Jurkat, Clone E6-1 (cell line): ENCODE results near the gene MRPL37.

Experiments used
- DNase-seq: peaks from one replicate; pipeline ENCODE4 v3.0.0-alpha.2; 2011; ENCODE audit warnings: low read depth, low spot score
- H3K4me3 ChIP-seq: 2 replicates; pipeline ENCODE4 v1.5.1; 2011; ENCODE audit warnings: mild to moderate bottlenecking, low read length, control low read depth, moderate library complexity

MRPL37 gene

GRCh38 chr1:54255026-54255702 is 55.2 kb downstream of the MRPL37 start:
- no peak for DNase-seq
- no peak overlapping the region for H3K4me3 ChIP-seq

- no peak overlapping the region for H3K4me3 ChIP-seq
- no peak for DNase-seq
These were observed 56.8 kb downstream of the MRPL37 start for GRCh38 chr1:54256522-54257345.

- no peak overlapping the region for H3K4me3 ChIP-seq
- no peak for DNase-seq
These were observed 57.3 kb downstream of the MRPL37 start for GRCh38 chr1:54257346-54257620.

- H3K4me3 ChIP-seq, result no peak overlapping the region
These were observed 57.9 kb downstream of the MRPL37 start for GRCh38 chr1:54257876-54258275.

GRCh38 chr1:54259546-54260140 is 59.7 kb downstream of the MRPL37 start:
- no peak for DNase-seq
- no peak overlapping the region for H3K4me3 ChIP-seq

More at GRCh38 chr1:54257876-54258275, 57.9 kb downstream of the MRPL37 start:
- DNase-seq, result no peak

- no peak for DNase-seq
These were observed 60.8 kb downstream of the MRPL37 start for GRCh38 chr1:54260810-54261209.

GRCh38 chr1:54262244-54262643 is 62.3 kb downstream of the MRPL37 start:
- no peak overlapping the region for H3K4me3 ChIP-seq
- DNase-seq, result no peak

More at GRCh38 chr1:54260810-54261209, 60.8 kb downstream of the MRPL37 start:
- H3K4me3 ChIP-seq, result no peak overlapping the region

- no peak for DNase-seq
- H3K4me3 ChIP-seq, result no peak overlapping the region
These were observed 63.7 kb downstream of the MRPL37 start for GRCh38 chr1:54263601-54264226.

- H3K4me3 ChIP-seq, result no peak overlapping the region
- no peak for DNase-seq
These were observed 65.2 kb downstream of the MRPL37 start for GRCh38 chr1:54265126-54265525.

GRCh38 chr1:54265659-54266058 is 65.7 kb downstream of the MRPL37 start:
- no peak overlapping the region for H3K4me3 ChIP-seq
- no peak for DNase-seq

- no peak for DNase-seq
- H3K4me3 ChIP-seq, result no peak overlapping the region
These were observed 66.2 kb downstream of the MRPL37 start for GRCh38 chr1:54266195-54266594.

GRCh38 chr1:54266908-54267307 is 66.9 kb downstream of the MRPL37 start:
- no peak for DNase-seq
- no peak overlapping the region for H3K4me3 ChIP-seq
